Measurements from ENCODE around the gene CRCP. TPM values are rescaled to one million over a fixed set of nuclear protein-coding genes. Genes with fewer than 3 reads are reported as not detected.
"Not testable (repeated sequence)": the region's sequence is repeated elsewhere in the genome, so short reads cannot be mapped to it uniquely, and the experiment has no call there.

Gene CRCP
- total RNA-seq, 2 experiments from 2014 or later, result 25.5 to 25.9 TPM

DNA sequence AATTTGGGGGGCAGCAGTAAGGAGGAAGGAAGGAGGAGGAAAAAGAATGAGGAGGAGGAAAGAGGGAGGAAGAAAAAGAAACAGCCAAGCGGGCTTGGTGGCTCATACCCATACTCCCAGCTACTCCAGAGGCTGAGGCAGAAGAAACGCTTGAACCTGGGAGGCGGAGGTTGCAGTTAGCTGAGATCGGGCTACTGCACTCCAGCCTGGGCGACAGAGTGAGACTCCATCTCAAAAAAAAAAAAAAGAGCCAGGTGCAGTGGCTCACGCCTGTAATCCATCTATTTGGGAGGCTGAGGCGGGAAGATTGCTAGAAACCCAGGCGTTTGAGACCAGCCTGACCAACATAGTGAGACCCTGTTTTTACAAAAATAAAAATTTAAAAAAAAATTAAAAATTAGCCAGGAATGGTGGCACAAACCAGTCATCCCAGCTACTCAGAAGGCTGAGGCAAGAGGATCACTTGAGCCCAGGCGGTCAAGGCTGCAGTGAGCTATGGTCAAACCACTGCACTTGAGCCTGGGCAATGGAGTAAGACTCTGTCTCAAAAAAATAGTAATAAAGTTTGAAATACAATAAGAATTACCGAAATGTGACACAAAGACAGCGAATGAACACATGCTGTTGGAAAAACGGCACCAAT, 14.1 kb upstream of the CRCP start:
- CTCF ChIA-PET, result no interaction called here
- H3K27ac Mint-ChIP-seq, result peak overlapping the region; percentile 28

DNA sequence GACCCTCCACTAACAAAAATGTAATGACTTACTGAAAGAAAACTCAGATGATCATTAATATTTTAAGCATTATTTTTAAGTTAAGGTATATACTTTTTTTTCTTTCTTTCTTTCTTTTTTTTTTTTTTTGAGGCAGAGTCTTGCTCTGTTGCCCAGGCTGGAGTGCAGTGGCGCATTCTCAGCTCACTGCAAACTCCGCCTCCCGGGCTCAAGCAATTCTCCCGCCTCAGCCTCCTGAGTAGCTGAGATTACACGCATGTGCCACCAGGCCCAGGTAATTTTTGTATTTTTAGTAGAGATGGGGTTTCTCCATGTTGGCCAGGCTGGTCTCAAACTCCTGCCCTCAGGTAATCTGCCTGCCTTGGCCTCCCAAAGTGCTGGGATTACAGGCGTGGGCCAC, 12.5 kb upstream of the CRCP start:
- CTCF ChIA-PET; intact Hi-C loops (cut with micrococcal nuclease); DNase-seq; POLR2A ChIA-PET; H3K9me3 Mint-ChIP-seq; H3K27me3 Mint-ChIP-seq; H3K36me3 Mint-ChIP-seq (ENCODE audit: low read depth); H3K4me3 Mint-ChIP-seq; H3K4me1 Mint-ChIP-seq (ENCODE audit: low read depth); H3K27ac Mint-ChIP-seq; ATAC-seq: not testable (repeated sequence)

More for the DNA sequence above, 14.1 kb upstream of the CRCP start:
- POLR2A ChIA-PET, result no interaction called here
- no peaks in the 10 kb centered on the region for H3K27me3 Mint-ChIP-seq
- H3K9me3 Mint-ChIP-seq, result no peaks in the 10 kb centered on the region
- no peaks in the 10 kb centered on the region for H3K36me3 Mint-ChIP-seq (ENCODE audit: low read depth)
- TF ChIP-seq, protein P1, sequence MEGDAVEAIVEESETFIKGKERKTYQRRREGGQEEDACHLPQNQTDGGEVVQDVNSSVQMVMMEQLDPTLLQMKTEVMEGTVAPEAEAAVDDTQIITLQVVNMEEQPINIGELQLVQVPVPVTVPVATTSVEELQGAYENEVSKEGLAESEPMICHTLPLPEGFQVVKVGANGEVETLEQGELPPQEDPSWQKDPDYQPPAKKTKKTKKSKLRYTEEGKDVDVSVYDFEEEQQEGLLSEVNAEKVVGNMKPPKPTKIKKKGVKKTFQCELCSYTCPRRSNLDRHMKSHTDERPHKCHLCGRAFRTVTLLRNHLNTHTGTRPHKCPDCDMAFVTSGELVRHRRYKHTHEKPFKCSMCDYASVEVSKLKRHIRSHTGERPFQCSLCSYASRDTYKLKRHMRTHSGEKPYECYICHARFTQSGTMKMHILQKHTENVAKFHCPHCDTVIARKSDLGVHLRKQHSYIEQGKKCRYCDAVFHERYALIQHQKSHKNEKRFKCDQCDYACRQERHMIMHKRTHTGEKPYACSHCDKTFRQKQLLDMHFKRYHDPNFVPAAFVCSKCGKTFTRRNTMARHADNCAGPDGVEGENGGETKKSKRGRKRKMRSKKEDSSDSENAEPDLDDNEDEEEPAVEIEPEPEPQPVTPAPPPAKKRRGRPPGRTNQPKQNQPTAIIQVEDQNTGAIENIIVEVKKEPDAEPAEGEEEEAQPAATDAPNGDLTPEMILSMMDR (IDR thresholded peaks at IDR 0.05), result no peak
- intact Hi-C loops (cut with micrococcal nuclease), result no loop called here
- no peak for ATAC-seq
- H3K4me3 Mint-ChIP-seq, result peak overlapping the region; percentile 64
- DNase-seq, result no peak
- peaks cover 10% of the 10 kb centered on the region for H3K4me1 Mint-ChIP-seq (ENCODE audit: low read depth)

DNA sequence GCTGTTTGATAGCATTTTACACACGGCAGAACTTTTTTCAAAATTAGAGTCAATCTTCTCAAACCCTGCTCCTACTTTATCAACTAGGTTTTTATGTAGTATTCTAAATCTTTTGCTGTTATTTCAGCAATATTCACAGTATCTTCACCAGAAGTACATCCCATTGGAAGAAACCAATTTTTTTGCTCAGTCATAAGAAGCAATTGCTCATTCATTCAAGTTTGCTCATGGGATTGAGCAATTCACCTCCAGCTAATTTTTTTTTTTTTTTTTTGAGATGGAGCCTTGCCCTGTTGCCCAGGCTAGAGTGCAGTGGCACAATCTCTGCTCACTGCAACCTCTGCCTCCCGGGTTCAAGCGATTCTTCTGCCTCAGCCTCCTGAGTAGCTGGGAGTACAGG, 10.7 kb upstream of the CRCP start:
- H3K4me3 Mint-ChIP-seq; H3K9me3 Mint-ChIP-seq; CTCF ChIA-PET; H3K27me3 Mint-ChIP-seq; DNase-seq; ATAC-seq; POLR2A ChIA-PET; H3K4me1 Mint-ChIP-seq (ENCODE audit: low read depth); H3K27ac Mint-ChIP-seq; intact Hi-C loops (cut with micrococcal nuclease); H3K36me3 Mint-ChIP-seq (ENCODE audit: low read depth): not testable (repeated sequence)

DNA sequence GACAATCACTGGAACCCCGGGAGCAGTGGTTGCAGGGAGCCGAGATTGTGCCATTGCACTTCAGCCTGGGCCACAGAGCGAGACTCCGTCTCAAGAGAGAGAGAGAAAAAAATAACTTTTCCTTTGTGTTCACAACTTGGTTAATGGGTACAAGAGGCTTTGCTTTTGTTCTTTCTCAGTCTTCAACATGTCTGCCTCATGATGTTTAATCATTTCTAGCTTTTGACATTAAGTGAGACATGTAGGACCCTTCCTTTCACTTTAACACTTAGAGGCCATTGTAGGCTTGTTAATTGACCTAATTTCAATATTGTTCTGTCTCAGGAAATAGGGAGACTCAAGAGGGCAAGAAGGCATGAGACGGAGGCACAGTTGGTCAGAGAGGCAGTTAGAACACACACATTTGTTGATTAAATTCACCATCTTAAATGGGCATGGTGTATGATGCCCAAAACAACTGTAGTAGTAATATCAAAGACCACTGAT, 9.3 kb upstream of the CRCP start:
- H3K36me3 Mint-ChIP-seq (ENCODE audit: low read depth), result no peaks in the 10 kb centered on the region
- intact Hi-C loops (cut with micrococcal nuclease), result no loop called here
- no peak overlapping the region for H3K4me3 Mint-ChIP-seq
- ChIA-PET CTCF (no interaction called here), POLR2A (no interaction called here)
- no peaks in the 10 kb centered on the region for H3K9me3 Mint-ChIP-seq
- H3K4me1 Mint-ChIP-seq (ENCODE audit: low read depth), result peaks cover under 1% of the 10 kb centered on the region
- DNase-seq (no peak), ATAC-seq (no peak)
- TF ChIP-seq, protein P1 (IDR thresholded peaks at IDR 0.05), result no peak
- no peaks in the 10 kb centered on the region for H3K27me3 Mint-ChIP-seq
- H3K27ac Mint-ChIP-seq, result no peak overlapping the region

DNA sequence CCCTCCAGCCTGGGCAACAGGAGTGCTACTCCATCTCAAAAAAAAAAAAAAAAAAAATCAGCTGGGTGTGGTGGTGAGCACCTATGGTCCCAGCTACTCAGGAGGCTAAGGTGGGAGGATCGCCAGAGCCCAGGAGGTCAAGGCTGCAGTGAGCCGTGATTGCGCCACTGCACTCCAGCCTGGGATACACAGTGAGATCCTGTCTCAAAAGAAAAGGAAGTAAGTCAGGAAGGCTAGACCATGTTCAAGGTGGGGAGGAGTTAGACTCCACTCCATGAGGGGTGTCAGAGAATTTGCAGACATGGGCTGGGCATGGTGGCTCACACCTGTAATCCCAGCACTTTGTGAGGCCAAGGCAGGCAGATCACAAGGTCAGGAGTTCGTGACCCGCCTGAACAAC, 6.2 kb upstream of the CRCP start:
- H3K9me3 Mint-ChIP-seq; POLR2A ChIA-PET; DNase-seq; H3K27me3 Mint-ChIP-seq; ATAC-seq; H3K27ac Mint-ChIP-seq; H3K4me3 Mint-ChIP-seq; CTCF ChIA-PET; intact Hi-C loops (cut with micrococcal nuclease); H3K4me1 Mint-ChIP-seq (ENCODE audit: low read depth); H3K36me3 Mint-ChIP-seq (ENCODE audit: low read depth): not testable (repeated sequence)

DNA sequence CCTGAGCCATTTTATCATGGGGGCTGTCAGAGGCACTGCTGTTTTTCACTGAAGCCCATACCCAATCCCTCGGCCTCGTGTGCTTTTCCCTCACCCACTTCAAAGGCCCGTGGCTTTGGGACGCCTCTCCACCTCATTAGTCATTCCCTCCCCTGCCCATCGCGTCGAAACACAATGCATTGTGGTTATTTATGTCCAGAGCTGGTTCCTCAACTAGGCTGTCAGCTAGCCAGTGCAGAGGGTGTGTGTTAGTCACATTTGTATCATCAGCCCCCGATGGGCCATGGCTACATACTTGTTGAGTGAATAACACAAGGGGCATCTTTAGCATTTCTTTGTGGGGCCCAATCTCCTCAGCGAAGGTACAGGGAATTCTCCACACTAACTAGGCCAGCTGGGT, 3.8 kb upstream of the CRCP start:
- ChIA-PET POLR2A (interaction anchor here (1.0 kb wide), 1 partner anchor 10 kb away, joined by 4 read pairs; no protein-coding TSS in a partner anchor), CTCF (no interaction called here)
- H3K27me3 Mint-ChIP-seq, result no peaks in the 10 kb centered on the region
- H3K36me3 Mint-ChIP-seq (ENCODE audit: low read depth), result peaks cover 9% of the 10 kb centered on the region
- H3K27ac Mint-ChIP-seq, result no peak overlapping the region
- no peak for ATAC-seq
- TF ChIP-seq, protein P1 (IDR thresholded peaks at IDR 0.05), result no peak
- no peaks in the 10 kb centered on the region for H3K9me3 Mint-ChIP-seq
- peak; percentile 17 for DNase-seq
- H3K4me3 Mint-ChIP-seq, result no peak overlapping the region
- intact Hi-C loops (cut with micrococcal nuclease), result no loop called here
- H3K4me1 Mint-ChIP-seq (ENCODE audit: low read depth), result peaks cover 9% of the 10 kb centered on the region

DNA sequence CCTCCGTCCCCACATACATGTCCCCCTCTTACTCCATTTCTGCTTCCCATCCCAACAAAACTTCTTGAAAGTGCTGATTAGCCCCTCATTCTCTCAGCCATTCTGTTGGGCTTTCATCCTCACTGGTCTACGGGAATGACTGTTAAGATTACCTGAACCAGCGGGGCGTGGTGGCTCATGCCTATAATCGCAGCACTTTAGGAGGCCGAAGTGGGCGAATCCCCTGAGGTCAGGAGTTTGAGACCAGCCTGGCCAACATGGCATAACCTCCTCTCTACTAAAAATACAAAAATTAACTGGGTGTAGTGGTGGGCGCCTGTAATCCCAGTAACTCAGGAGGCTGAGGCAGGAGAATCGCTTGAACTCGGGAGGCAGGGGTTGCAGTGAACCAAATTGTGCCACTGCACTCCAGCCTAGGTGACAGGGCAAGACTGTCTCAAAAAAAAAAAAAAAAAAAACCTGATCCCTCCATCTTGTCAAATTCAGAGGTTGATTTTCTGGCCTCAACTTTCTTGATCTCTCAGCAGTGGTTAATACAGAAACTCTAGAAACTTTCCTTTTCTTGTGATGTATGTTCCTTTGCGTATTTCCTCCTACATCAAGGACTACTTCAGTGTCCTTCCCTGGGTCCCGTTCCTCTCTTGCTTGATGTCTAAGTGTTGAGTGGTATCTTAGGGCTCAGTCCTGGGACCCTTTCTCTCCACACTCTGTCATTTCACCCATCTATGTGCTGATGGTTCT, 2.2 kb downstream of the CRCP start:
- intact Hi-C loops (cut with micrococcal nuclease); H3K9me3 Mint-ChIP-seq; POLR2A ChIA-PET; DNase-seq; H3K27me3 Mint-ChIP-seq; ATAC-seq: not testable (repeated sequence)
- Mint-ChIP-seq H3K4me1 (ENCODE audit: low read depth) (peaks cover 46% of the 10 kb centered on the region), H3K36me3 (ENCODE audit: low read depth) (peaks cover 30% of the 10 kb centered on the region), H3K27ac (peak overlapping the region; percentile 60), H3K4me3 (peak overlapping the region; percentile 99)
- CTCF ChIA-PET, result interaction anchor here (1.2 kb wide), 1 partner anchor 42 kb away, joined by 3 read pairs; the partner anchor contains the start of gene ASL

All from activated CD8-positive, alpha-beta T cell treated with anti-CD3 and anti-CD28 coated beads for 36 hours (primary cell).